Activated CD4-positive, CD25-positive, alpha-beta regulatory T cell treated with anti-CD3 and anti-CD28 coated beads, Interleukin-2, amount 50 U/mL, for 24 hours (primary cell): ENCODE results near the gene TMEM271.
"Not testable (repeated sequence)": the region's sequence is repeated elsewhere in the genome, so short reads cannot be mapped to it uniquely, and the experiment has no call there.

Experiments
- ATAC-seq, 2 donors: fragments of 150-1000 bp; cut with Tn5 transposase; one replicate each; pipeline ENCODE4 v1.10.0; 2021; ENCODE audit warnings: mild to moderate bottlenecking in 1 of 2, moderate library complexity in 1 of 2

Gene TMEM271

GRCh38 chr4:561426-561825 is 14.7 kb downstream of the TMEM271 start:
- no peak for ATAC-seq

DNA sequence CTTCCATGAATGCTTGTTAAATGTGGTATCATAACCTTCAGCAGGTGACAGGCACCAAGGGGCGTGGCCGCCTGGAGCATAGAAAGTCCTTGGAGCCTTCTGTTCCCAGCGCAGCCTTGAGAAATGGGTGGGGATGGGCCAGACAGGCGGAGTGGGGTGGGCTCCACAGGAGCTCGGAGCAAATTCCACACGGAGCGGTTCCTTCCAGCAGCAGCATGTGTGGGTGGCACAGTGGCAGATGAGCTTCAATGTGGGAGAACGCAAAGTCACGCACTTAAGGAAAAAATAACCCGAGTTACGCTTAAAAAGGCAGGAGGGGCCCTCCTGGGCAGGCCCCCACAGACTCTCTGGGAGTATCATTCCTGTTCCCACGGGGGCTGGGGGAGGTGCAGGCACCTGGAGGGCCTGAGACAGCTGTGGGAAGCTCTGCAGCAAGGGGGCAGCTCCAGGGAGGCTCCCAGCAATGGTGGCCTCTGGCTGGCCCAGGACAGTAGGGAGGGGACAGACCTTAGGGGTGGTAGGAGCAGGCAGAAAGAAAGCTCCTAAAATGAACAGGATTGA is 15.3 kb downstream of the TMEM271 start:
- no peak for ATAC-seq

DNA sequence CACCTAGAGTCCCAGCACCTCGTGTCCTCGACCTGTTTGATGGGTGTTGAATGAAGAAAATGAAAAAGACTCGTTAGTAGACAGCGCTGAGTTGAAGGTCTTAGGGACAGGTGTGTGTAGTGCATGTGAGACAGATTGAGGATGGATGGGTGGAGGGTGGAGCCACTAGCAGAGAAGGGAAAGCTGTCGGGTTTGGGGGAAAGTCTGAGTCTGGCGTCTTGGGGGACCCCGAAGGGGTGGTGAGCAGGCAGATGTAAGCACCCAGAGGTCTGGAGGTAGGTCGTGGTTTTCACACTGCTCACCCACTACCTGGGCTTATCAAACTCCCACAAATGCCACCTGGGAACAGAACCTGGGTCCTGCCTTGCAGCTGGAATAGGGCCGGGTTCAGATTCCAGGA is 16.0 kb downstream of the TMEM271 start:
- ATAC-seq = no peak

DNA sequence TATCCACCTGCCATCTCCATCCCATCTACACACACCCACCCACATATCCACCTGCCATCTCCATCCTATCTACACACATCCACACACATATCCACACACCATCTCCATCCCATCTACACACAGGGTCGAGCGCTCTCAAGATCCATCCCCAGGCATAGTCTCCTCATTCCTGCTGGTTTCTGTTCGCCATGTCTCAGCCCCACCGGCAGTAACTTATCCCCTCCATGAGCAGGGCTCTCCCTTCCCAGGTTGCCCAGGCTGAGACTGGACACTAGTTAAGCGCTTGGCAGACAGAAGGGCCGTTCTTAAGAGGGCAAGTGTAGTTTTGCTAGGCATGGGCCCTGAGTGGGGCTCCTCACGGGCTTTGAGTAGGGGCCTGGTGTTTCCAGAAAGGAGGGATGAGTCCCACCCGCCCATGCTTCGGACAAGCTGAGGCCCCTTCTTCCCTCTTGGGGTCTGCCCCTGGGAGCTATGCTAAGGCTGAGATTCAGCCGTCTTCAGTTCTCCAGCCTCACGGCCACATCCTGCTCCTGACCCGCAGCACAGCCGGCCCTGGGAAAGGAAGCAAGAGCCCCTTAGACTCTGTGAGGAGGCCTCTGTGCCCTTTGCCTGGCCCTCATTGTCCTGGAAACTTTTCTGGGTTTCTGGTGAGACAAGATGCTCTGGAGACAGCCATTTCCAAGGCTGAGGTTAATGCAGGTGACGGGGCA is 20.4 kb downstream of the TMEM271 start:
- no peak for ATAC-seq

DNA sequence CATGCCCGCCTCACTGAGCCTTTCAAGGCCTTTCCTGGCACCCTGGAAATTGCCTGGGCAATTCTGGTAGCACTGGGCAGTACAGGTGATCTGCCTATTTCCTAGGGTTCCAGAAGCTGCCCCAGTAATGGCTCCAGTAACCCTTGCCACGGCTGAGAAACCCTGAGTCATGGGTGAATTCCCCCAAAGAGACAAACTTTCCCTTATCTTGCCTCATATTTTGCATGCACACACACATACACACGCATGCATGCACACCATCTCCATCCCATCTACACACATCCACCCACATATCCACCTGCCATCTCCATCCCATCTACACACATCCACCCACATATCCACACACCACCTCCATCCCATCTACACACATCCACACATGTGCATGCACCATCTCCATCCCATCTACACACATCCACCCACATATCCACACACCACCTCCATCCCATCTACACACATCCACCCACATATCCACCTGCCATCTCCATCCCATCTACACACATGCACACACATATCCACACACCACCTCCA is 21.2 kb downstream of the TMEM271 start:
- not testable (repeated sequence) for ATAC-seq

DNA sequence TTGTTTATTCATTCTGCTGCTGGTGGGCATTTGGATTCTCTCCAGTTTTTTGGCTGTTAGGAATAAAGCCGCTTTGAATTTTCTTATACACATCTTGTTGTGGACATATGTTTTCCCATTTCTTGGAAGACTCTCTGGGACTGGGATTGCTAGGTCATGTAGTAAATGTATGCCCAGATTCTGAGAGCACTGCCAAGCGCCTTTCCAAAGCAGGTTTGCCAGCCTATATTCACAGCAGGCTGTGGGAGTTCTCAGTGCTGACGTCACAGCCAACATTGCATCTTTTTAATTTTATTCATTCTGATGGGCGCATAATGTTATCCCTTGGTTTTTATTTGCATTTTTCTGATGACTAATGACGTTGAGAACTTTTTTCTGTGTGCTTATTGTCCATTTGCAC is 24.1 kb downstream of the TMEM271 start:
- no peak for ATAC-seq

DNA sequence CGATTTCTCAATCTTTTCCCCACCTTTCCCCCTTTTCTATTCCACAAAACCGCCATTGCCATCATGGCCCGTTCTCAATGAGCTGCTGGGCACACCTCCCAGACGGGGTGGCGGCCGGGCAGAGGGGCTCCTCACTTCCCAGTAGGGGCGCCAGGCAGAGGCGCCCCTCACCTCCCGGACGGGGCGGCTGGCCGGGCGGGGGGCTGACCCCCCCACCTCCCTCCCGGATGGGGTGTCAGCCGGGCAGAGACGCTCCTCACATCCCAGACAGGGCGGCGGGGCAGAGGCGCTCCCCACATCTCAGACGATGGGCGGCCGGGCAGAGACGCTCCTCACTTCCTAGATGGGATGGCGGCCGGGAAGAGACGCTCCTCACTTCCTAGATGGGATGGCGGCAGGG is 25.8 kb downstream of the TMEM271 start:
- ATAC-seq = not testable (repeated sequence)

- no peak for ATAC-seq
Observed at GRCh38 chr4:548976-549375, 27.1 kb downstream of the TMEM271 start.

DNA sequence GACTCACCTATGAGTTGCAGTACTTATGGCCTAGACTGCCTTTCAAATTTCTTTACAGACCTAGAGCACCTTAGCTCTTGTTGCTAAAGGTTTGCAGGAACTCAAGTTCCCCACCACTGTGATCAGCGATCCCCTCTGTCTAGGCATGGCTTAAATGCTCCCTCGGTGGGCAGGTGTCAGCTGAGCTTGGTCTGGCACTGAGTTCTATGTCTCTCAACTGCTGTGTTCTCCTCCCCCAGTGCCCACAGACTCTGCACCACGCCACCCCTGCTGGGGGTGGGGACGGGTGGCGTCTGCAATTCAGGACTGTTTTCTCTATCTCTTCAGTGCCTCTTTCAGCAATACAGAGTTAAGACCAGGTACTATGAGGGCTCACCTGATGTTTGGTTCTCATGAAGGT is 30.5 kb downstream of the TMEM271 start:
- no peak for ATAC-seq

GRCh38 chr4:544386-545105 is 31.5 kb downstream of the TMEM271 start:
- ATAC-seq = no peak

- ATAC-seq = no peak
Observed at GRCh38 chr4:541271-541670, 34.8 kb downstream of the TMEM271 start.

DNA sequence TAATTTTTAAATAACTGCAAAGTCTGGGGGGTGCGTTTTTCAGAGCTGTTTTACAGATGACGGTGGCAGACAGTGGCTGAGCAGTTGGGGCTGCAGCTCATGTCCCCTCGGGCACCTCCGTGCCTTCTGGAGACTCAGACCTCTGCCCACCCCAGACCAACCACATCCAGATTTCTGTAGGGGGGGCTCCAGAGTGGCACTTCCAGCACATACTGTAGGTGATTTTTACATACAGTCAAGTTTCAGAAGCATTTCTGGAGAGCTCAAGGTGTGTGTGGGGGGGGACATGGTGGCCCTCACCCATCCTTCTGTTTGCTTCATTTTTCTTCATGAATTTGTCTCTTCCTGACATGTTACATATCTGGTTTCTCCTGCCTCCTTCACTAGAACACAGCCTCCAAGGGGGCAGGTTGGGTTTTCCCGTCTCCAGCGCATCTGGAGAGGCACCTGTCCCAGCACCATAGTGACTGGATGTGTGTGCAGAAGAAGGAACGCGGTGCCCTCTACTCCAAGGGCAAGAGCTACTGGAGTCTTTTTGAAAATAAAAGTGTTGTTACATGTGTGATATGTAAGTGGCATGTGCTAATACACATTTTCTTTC is 37.5 kb downstream of the TMEM271 start:
- no peak for ATAC-seq

- no peak for ATAC-seq
Observed at GRCh38 chr4:537436-538264, 38.4 kb downstream of the TMEM271 start.

DNA sequence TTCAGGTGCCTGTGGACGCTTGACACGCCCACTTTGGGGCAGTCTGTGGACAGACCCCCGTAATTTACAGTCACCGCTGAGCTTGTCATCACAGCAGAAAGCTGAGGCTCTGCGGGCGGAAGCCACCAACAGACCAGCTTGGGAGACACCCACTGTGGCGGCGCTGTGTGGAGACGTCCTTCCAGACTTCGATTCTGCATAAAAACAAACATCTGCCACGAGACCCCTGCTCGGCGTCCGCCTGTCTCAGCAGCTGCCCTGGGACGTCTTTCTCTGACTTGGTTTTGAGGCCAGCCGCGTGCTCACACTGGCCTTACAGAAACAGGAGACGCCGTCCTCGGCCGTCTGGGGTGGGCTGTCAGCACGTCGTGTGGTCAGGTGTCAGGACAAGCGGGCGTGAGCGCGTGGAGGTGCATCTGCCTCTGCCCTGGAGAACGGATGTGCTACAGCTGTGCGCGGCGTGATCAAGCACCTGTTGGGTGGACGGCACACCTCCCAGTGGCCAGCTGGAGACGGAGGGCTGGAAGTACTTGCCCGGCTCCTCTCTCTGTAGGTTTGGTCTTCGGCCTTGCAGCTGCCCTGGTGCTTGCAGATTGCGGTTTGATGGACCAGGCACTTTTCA is 39.6 kb downstream of the TMEM271 start:
- no peak for ATAC-seq

DNA sequence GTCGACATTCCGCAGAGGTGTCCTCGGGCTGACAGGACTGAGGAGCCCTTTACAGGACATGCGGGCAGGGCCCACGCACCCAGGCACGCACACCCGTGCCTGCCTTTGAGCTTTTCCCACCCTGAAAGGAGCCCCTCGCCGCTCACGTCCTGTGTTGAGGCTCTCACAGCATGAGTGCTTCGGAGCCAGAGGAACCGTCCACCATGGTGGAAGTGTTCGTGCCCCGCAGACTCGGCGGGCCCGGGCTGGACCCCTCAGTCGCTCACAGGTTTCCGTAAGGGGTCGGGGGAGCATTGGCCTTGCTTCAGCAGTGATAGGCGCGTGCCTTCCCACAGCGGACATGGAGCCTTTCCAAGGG is 40.2 kb downstream of the TMEM271 start:
- no peak for ATAC-seq

DNA sequence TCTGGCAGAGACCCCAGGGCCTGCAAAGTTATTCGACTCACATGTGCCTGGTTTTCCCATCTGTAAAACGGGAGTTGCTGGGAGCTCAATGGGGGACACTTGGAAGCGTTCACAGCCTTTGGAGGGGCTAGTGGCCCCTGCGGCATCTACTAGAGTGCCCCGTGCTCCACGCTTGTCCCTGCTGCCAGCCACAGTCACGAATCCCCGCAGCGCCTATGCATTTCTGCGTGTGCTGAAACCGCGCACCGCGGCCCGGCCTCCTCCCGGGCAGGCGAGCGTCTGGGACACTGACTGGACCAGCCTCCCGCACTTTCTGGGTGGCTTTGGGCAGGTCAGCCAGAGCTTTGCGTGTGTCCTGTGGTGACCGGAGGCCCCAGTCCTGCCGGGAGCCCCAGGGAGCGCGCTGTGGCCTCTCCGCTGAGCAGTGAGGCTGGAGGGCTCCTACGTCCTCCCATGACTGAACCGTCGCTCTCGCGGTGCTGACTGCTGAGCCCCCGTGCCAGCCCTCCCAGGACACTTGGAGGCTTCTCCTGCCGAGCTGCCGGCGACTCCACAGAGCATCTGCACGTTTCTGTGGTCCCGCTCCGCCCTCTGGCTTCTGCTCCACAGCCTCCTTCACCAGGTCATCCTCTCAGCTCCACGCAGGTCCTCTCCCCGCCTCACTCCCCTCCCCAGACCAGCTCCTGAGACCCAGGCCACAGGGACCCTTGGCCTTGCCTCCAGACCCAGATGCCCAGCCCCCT is 40.7 kb downstream of the TMEM271 start:
- no peak for ATAC-seq

- ATAC-seq = no peak
Observed at GRCh38 chr4:534576-535151, 41.4 kb downstream of the TMEM271 start.

GRCh38 chr4:534101-534575 is 42.0 kb downstream of the TMEM271 start:
- ATAC-seq = no peak

GRCh38 chr4:533318-534100 is 42.6 kb downstream of the TMEM271 start:
- no peak for ATAC-seq
